ENCODE measurements around the gene CDH8. TPM values are rescaled to one million over a fixed set of nuclear protein-coding genes. Genes with fewer than 3 reads are reported as not detected.

The CDH8 gene
- total and polyA plus RNA-seq, 2 of the 4 experiments (the other 2 are of a cell fraction): not detected

- Histone ChIP-seq H3K14ac (replicated peaks; ENCODE audit: low read depth, low read length) (no peak overlapping the region), H3K4ac (ENCODE audit: low read depth, low read length) (no peak overlapping the region), H4K20me1 (ENCODE audit: insufficient read depth, low read length) (no peaks in the 10 kb centered on the region), H2AK9ac (replicated peaks; ENCODE audit: low read depth, low read length, poor library complexity) (no peak overlapping the region), H2AK5ac (ENCODE audit: low read depth, low read length) (no peak overlapping the region), H3K23ac (ENCODE audit: low read depth, low read length) (no peak overlapping the region), H3K4me1 (ENCODE audit: control insufficient read depth, insufficient read depth, low read length) (no peaks in the 10 kb centered on the region), H3K9me3 (ENCODE audit: control insufficient read depth, insufficient read depth, low read length) (peaks cover 2% of the 10 kb centered on the region; the same call in 1 of the 2 replicates), H4K8ac (ENCODE audit: low read depth in 2 of 2, low read length in 2 of 2) (no peak overlapping the region), H3K56ac (ENCODE audit: extremely low read depth, insufficient read depth, low read length) (no peak overlapping the region), H4K5ac (ENCODE audit: low read depth, low read length) (no peak overlapping the region), H3K18ac (ENCODE audit: low read depth, low read length) (no peak overlapping the region), H2BK15ac (ENCODE audit: low read depth, low read length) (no peak overlapping the region), H3K36me3 (ENCODE audit: control insufficient read depth, insufficient read depth, low read length) (no peaks in the 10 kb centered on the region), H3K4me2 (ENCODE audit: low read depth, low read length) (no peak overlapping the region), H3K27ac (ENCODE audit: insufficient read depth, low read length) (no peak overlapping the region), H2AFZ (replicated peaks; ENCODE audit: low read length, poor library complexity) (no peak overlapping the region), H3K4me3 (ENCODE audit: insufficient read depth, low read depth, low read length) (no peak overlapping the region), H3K9ac (ENCODE audit: low read depth, low read length) (no peak overlapping the region), H2BK5ac (ENCODE audit: low read depth, low read length, poor library complexity, severe bottlenecking) (no peak overlapping the region), H4K91ac (ENCODE audit: insufficient read depth, low read depth, low read length) (no peak overlapping the region), H3K27me3 (ENCODE audit: control insufficient read depth, insufficient read depth, low read length) (no peaks in the 10 kb centered on the region), H2BK120ac (ENCODE audit: low read depth, low read length) (no peak overlapping the region), H3K9me1 (ENCODE audit: insufficient read depth, low read length) (no peaks in the 10 kb centered on the region), H3K79me1 (ENCODE audit: low read depth in 1 of 2, low read length in 2 of 2) (no peaks in the 10 kb centered on the region), H2BK20ac (ENCODE audit: low read depth, low read length) (no peak overlapping the region)
- ChIA-PET POLR2A (ENCODE audit: unreplicated experiment) (no interaction called here), CTCF (no interaction called here)
- DNase-seq (no peak), ATAC-seq (ENCODE audit: low read depth) (no peak)
- TF ChIP-seq RCOR1 (IDR thresholded peaks at IDR 0.05; ENCODE audit: insufficient replicate concordance, low read length) (no peak), SMC3 (IDR thresholded peaks at IDR 0.05; ENCODE audit: low read depth, low read length) (no peak), USF2 (IDR thresholded peaks at IDR 0.05; ENCODE audit: low read depth, low read length) (no peak), MXI1 (IDR thresholded peaks at IDR 0.05; ENCODE audit: borderline replicate concordance, low read depth, low read length) (no peak), POLR2A (IDR thresholded peaks at IDR 0.05; ENCODE audit: low read depth, low read length) (no peak), FOS (IDR thresholded peaks at IDR 0.05; ENCODE audit: low read depth, low read length) (no peak), NFE2L2 (IDR thresholded peaks at IDR 0.05; ENCODE audit: low read depth, low read length) (no peak), RAD21 (IDR thresholded peaks at IDR 0.05; ENCODE audit: low read length) (no peak), ELK1 (IDR thresholded peaks at IDR 0.05; ENCODE audit: borderline replicate concordance, low read depth, low read length) (no peak), MAZ (IDR thresholded peaks at IDR 0.05; ENCODE audit: borderline replicate concordance, low read depth, low read length) (no peak), BHLHE40 (IDR thresholded peaks at IDR 0.05; ENCODE audit: low read depth, low read length) (no peak), CEBPB (IDR thresholded peaks at IDR 0.05; ENCODE audit: low read depth, low read length) (no peak), CHD1 (IDR thresholded peaks at IDR 0.05; ENCODE audit: low read depth, low read length) (no peak), CTCF (conservative IDR thresholded peaks at IDR 0.05; ENCODE audit: low read depth, low read length) (no peak), RFX5 (IDR thresholded peaks at IDR 0.05; ENCODE audit: low read depth, low read length) (no peak), MAFK (IDR thresholded peaks at IDR 0.05; ENCODE audit: low read depth, low read length) (no peak)
- BruUV-seq (replicated peaks): no TSS peak
- in situ Hi-C loops (cut with MboI; ENCODE audit: low sequenced_read_pairs) (no loop called here), intact Hi-C loops (cut with micrococcal nuclease) (no loop called here), dilution Hi-C loops (cut with HindIII; ENCODE audit: low sequenced_read_pairs, unreplicated experiment) (no loop called here)
These were observed 310.1 kb downstream of the CDH8 start for GRCh38 chr16:61726125-61726524.
